CD4-positive, alpha-beta T cell treated with Interferon gamma for 1 hour (primary cell): ENCODE measurements around the gene SUGCT.

ENCODE experiments used
- DNase-seq: peaks from one replicate; pipeline ENCODE4 v3.0.0-alpha.2; 2020

Gene SUGCT

DNA sequence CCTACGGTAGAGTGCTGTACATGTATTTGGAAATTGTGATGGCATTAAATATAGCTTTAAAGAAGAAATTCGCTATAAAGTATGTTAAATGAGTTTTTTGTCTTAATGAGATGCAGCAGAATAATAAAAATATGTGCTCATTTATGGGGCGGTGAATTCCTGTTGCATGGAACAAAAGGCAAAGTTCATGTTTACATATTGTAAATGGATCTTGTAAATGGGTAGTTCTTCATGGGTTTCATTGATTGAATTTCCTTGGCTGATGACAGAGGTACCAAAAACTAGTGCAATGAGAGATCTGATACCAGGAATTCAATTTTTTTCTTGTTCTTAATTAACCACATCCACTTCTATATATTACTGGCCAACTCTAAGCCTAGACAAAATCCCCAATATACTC is 284.2 kb downstream of the SUGCT start:
- no peak for DNase-seq

DNA sequence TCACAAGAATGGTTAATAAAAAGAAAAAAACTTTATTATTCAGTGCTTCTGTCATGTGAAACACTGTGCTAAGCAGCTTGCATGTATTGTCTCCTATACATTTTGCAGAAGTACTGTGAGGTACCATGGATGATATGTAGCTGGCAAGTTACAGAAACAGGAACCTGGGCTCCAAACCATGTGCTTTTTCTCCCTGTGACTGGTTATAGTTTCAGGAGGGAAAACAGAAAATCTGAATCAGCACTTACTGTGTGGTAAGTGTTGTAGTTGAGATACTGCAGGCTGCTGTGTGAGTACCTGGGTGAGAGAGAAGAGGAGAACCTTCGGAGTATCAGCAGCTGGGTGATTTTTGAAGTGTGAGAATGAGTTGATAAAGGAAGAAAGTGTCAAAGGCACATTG is 285.0 kb downstream of the SUGCT start:
- DNase-seq, result no peak

DNA sequence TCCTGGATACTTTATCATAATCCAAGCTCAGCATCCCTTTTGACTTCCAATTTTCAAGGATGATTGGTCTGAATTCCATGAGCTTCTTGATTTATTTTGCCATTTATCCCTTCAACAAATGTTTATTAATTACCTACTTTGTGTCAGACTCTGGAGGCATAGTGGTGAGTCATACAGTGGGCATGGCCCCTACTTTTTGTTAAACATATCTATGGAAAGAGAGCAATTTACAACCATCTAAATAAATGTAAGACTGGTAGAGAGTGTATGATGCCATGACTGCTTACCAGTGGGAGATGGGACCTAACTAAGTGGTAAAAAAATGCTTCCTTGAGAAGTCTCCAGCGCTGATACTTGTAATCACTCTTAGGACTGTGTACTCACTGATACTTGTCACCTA is 286.6 kb downstream of the SUGCT start:
- DNase-seq, result no peak

DNA sequence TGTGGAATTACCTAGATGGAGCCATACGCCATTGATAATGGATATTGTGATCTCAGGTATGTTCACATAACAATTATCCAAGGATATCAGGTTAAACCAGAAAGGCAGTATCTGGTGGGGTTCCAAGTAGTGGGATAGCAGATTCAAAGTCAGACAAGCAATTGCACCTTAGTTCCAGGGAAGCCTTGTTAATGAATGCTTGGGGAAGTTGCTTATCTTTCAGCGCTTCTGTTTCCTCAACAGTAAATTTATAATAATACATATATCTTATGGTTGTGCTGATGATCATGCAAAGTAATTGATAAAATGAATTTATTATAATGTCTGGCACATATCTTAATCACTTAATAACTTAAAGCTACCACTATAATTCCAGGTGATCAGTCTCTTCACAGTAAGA is 290.9 kb downstream of the SUGCT start:
- no peak for DNase-seq

DNA sequence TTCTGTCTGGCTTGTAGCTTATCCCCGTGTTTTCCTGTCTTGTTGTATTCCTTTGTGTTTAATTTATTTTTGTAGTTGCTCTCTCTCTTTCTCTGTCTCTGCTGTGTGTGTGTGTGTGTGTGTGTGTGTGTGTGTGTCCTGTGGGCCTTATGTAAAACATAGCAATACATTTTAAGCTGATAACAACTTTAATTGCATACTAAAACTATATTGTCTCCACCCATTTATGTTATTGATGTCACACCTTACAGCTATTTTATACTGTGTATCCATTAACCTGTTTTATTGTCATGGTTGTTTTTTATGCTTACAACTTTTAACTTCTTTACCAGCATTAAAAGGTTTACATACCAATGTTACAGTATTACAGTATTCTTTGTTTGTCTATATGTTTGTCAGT is 293.6 kb downstream of the SUGCT start:
- no peak for DNase-seq

DNA sequence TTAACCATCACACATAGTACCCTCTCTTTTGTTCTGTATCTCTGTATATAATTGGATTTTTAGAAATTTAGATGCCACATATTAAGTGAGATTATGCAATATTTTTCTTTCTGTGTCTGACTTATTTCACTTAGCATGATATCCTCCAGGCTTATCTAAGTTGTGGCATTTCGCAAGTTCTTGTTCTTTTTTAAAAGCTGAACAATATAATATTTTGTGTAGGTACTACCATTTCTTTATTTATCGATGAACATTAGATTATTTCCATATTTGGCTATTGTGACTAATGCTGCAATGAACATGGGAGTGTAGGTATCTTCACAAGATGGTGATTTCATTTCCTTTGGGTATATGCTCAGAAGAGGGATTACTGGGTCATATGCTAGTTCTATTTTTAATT is 295.0 kb downstream of the SUGCT start:
- no peak for DNase-seq

DNA sequence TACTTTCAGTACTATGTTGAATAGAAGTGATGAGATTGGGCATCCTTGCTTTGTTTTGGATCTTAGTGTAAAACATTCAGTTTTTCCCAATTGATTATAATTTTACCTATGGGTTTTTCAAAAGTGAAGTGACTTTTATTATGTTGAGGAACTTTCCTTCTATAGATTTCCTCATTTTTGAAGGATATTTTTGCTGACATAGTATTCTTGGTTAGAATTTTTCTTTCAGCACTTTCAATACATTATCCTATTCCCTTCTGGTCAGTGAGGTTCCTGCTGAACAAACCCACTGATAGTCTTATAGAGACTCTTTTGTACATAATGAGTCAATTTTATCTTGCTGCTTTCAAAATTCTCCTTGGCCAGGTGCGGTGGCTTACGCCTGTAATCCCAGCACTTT is 297.2 kb downstream of the SUGCT start:
- DNase-seq, result no peak

DNA sequence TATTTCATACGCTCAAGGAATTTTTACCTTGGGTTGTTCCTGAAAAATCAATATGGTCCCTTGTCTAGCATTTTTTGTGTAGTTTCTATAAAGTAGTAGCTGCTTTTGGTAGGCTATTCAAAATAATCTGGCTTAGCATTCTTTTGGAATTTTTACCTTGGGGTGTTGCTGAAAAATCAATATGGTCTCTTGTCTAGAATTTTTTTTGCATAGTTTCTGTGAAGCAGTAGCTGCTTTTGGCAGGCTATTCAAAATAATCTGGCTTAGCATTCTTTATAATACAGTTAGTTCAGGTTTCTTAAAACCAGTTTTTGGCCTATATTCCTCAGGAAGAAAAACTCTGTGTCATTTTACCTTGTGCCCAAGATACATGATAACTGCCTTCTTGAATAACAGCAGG is 301.9 kb downstream of the SUGCT start:
- no peak for DNase-seq

DNA sequence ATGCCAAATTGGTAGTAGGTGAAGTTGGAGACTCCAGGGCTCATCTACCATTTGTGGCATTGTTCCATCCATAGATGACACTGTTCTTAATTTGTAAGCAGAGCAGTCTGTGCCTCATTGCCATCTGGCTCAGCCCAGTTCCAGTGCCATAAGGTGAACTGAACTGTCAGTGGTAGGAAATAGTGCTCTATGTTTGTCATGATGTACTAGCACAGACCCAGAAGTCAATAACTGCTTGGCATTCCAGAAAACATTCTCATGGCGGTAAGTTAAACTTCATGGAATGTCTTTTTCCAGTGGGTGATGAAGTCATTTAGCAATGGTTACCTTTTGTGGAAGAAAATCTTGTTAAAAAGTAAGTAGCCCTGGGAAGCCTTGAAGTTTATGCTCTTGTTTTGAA is 302.7 kb downstream of the SUGCT start:
- DNase-seq, result no peak

DNA sequence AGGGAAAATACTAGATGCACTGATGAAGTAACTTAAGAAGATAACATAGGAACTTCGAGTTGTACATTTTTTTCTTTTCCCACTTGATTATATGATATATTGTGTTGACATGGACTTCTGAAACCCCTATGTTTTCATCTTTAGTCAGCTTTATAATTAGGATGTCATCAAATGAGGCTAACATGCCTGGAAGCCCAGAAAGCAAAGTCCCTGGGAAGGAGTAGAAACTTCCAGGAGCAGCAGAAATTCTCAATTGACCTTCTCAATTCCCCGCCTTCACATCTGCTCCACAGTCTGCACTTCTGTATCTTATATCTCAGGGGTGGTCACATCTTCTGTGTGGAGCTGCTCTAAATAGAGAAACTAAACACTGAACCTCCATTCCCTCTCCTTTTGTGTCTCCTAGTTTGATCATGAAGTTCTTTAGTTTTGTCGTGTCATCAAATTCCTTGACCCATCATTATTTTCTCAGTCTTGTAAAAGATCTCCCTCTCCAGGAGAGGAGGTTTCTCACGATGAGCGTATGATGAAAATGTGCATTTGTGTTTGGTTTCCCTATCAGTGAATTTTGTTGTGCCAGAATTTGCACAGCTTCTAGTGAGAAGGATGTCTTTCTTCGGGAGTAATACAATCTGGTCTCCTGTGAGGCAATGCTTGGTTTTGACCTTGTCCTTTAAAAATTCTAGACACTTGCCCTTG is 303.3 kb downstream of the SUGCT start:
- no peak for DNase-seq

DNA sequence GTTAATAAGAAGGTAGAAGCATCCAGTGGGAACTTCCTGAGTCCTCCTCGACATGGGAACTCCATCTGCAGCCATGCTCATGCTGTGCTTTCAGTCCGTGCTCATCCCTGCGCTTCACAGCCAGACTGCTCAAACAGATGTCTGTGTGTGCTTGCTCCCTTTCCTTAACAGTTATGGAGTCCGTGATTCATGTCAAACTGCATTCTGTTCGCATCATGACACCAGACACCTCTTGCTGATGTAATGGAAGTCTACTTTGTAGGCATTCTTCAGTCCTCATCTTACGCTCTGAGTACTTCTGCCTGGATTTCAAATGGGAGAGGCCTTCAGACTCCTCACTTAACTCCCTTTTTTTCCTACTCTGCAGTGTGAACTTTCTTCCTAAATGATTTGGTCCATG is 304.9 kb downstream of the SUGCT start:
- DNase-seq, result no peak

DNA sequence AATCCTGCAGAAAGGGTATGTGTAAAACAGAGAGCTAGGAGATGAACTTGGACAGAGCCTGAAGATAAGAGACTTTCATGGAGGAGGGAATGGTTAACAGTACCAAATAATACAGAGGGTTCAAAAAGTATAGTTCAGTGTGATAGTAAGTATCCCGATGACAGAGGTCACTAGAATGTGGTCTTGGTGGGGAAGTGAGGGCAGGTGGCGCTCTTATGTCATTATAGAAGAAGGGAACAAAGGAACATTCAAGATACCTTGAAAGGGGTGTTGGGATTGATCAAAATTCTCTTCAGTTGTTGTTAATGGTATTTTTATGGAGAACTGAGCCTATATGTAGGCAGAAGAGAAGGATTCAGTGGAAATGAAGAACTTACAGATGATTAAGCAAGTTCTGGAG is 312.5 kb downstream of the SUGCT start:
- DNase-seq, result no peak

DNA sequence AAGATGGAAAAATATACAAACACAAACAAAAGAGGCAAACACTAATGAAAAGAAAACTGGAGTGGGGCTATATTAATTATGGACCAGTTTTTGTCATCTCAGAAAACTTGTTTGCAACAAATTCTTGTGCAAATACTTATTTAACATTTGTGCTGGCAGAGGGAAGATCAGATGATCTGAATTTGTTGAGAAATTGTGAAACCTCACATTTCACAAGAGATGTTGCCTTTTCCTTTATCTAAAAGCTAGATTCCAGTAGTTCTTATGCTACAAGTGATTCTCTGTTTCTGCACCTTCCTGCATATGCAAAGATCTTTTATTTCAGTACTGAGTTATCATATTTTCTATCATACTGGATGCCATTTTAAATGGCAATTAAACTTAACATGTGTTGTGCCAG is 320.7 kb downstream of the SUGCT start:
- no peak for DNase-seq

DNA sequence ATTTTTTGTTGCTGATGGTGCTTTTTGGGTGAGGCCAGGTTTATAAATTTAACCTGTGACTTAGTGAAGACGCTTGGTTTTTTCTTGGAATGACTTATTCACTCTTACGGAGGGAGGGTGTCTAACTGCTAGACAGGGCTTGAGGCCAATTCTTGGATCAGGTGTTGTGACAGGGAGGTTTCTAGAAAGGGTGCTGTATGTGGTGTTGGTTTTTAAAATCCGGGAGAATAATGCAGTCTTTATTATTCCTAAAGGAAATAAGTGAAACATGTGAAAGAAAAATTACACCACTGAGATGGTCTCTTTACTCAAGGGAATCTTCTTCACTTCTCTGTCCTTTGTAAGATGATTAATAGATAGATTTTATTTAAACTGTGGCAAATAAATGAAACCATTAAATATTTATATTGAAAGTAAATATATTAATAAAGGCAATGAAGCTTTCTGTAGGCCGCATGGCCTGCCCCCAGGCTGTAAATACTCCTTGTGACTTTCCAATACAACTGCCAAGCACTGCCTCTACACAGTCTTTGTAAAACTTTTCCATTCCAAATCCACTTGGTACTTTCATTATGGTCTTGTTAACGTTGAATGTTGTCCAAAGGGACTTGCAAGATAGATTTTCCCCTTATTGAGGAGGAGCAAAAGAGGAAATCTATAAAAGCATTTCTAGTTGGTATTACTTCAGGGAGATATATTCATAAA is 323.1 kb downstream of the SUGCT start:
- DNase-seq, result no peak

DNA sequence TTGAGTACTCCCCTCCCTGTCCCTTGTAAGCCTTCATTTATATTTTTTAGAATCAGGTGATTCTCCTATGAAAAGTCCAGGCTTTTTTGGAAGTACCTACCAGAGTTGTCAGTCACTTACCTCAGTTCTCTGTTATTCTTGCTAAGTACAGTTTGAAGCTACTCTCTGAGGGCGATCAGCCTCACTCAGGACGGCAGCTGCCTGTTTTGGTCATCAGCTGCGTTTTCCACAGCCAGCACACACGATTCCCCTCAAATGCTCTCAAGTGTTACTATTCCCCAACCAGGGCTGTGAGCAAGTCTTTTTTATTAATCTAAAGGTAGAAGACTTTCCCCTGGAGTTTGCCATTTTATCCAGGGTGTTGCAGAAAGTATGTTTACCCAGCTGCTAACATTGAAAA is 328.6 kb downstream of the SUGCT start:
- no peak for DNase-seq

DNA sequence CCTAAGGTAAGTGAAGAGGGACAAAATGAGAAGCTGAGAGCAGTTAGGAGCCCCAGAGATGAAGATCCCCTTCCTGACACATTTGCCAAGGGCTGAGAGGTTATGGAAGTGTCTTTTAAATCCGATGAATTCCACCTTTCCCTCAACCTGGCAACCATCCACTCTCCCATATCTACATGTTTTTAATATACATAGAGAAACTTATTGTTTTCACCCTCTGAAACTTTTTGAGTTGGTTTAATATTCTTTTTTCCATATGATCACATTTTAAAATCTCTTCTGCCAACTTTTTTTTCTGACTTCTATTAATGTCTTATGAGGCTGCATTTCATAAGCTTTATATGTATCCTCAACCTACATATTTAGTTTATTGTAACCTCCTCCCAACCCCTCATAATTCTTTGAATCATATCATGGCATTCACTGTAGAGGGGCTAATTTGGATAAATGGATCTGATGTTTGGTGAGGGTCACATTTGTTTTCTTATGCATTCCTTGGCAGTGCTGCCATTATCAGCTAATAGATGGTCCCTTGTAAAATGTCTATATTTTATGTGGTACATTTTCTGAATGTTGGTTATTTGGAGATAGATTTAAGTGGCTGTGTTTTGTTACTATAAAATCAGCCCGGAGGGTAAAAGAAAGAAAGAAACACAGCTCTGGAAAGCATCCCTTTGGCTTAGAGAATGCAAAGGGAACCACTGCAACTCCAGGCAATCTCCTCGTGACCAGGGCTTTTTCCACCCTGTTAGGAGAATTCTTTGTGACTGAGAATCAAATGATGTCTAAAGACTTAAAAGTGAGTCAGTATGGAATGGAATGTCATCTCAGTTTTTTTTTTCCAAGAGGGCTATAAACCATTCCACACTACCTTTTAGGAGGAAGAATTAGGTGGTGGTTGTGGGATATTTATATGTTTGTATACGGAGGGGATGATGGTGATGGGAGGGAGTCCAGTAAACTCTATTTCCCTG is 334.4 kb downstream of the SUGCT start:
- no peak for DNase-seq

DNA sequence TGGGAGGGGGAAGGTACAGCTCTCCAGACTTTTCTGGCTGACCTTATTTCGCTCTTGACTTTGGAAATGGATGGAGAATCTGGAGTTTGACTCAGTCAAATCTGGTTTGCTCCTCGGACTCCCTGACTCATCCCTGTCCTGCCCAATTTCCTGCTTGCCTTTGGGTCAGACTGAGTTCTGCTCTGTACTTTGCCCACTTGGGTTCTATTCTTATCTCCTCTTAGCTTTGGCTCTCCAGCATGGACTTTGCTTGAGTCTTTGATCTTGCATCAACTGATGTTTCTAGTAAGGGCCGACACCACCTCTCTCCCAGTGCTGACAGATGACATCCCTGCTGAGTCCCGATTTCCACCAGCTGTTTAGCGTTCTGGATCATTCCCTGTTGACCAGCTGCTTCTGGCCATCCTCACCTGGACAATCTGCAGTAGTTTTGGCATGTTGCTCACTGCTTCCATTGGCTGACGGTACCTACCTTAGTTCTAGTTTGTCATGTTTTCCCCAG is 335.3 kb downstream of the SUGCT start:
- no peak for DNase-seq

DNA sequence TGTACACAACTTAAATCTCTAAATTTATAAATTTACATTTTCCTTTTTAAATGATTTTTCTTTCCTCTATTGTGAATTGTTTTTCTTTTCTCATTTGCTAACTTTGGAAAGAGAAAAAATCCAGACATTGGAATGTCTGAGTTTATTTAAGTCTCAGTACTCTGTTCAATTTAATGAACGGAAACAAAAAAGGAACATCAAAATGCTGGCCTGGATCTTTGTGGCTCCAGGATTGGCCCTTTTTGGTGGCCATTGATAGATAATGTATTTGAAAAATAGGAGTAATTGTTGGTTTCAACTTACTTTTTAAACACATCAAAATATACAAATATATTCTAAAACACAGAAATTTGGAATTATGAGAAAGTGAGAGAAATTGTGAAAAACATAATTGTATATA is 336.0 kb downstream of the SUGCT start:
- DNase-seq, result no peak

DNA sequence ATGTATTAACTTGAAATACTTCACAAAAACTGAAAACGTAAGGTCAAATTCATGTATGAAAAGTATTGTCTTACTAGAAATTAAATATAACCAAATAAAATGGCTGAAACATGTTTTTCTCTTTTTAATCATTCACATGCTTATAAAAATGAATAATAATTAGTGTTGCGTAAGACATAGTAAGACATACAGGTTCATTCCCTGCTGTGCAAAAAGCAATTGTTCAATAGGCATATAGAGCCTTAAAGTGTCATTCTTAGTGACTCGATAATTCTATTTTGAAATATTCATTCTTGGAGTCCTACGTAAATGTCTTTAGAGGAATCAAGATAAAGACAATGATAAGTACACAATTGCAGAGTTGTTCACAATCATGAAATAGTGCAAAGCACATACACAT is 337.1 kb downstream of the SUGCT start:
- no peak for DNase-seq

DNA sequence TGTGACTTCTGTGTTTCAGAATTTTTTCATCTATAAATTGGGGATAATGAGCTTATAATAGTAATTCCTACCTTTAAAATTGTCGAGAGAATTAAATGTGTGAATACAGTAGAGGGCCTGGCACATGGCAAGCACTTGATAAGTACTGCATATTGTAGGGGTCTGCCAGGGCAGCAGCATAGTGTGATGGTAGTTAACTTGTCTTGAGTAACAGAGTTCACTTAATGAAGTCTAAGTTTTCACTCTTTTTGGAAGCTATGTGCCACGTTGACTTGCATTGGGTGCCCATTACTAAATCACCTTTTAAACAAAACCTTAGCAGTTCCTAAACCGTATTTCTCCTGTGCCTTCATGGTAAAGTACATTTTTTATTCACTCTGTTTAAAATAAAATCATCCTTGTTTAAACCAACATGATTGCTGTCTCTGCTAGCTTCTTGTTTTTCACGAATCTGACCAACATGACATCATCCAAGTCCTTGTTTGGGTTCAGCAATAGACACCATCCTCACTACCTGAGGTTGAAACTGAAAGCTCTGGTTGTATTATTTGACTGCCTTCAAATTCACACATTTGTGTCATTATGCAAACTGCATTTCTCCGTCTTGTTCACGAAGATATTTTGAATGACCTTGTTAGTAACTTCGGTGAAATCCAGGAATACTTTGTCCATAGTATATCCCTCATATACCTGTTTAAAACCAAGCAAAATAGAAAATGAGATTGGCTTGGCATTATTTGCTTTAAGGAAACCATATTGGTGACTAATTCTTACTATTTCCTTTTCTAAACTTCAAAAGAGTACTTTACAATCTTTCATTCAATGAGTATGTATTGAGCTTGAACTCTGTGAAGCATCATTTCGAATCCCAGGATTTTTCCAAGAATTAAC is 340.2 kb downstream of the SUGCT start:
- no peak for DNase-seq

DNA sequence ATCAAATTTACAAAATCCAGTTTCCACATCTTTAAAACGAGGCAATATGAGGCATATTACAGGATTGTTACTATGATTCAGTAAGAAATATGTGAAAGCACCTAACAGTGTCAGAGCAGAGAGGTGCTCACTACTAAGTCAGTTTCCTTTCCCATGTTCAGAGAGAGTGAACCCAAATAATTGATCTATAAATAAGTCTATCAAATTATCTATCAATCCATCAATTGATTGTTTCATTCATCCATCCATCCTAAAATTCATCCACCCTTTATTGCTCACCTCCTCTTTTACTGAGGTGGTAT is 340.8 kb downstream of the SUGCT start:
- DNase-seq, result no peak

DNA sequence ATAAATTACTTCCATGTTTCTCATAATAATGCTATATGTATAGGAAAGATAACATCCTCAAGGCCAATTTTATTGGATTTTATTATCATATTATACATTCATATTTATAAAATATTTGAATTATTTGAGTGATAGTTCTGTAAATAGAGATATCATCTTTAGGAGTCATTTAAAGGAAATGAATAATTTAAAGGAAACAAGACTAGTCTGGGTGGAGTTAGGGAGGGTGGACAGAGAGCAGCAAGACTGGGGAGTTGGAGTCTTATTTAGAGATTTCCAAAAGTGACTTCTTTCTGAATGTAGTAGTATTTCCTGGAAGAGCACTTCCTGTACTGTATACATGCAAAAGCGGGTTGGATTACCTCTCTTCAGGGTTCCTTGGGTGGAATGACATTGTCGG is 342.3 kb downstream of the SUGCT start:
- DNase-seq, result no peak

DNA sequence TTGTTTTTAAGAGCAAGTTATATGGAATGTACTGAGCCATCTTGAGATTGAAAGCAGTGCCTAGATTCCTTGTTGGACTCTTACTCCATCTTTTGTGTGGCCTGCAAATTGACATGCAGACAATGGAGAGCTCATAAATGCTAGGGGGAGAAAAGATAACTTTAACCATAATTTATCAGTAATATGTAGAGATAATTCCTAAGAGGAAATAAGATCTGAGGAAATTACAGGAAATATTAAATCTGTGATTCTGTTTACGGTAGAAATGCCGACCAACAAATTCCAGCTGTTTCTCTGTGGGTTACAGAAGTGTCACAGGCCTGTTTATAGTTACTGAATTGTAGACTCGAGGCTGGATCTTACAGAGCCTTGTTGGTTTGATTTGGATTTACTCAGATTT is 348.0 kb downstream of the SUGCT start:
- no peak for DNase-seq
